ENCODE results near the gene SGMS1. TPM values are rescaled to one million over a fixed set of nuclear protein-coding genes. Genes with fewer than 3 reads are reported as not detected.

Gene SGMS1
- polyA plus RNA-seq, 1 of the 3 experiments (the other 2 are of a cell fraction) = 6.3 TPM

DNA sequence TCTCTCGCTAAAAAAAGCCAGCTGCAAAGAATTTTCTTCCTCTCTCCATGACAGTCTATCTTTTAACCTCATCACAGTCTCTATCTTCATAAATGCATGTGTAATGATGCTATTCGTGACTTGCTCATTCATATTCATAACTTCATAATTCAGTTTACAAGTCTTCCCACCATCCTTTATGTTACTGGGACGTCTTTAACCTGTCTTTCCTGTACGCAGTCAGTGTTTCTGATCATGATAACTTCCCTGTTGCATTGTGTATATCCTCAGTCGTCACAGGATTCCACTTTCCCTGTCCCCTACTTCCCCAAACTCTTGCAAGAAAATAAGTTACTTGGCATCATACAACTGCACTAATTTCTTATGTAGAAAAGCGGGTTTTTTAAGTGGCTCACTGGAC, 206.9 kb downstream of the SGMS1 start:
- Histone ChIP-seq H3K9me3 (no peaks in the 10 kb centered on the region), H3K4me3 (ENCODE audit: low read depth in 2 of 2, low read length in 1 of 2) (peak overlapping the region; percentile 42 to 67; a peak in 3 of 4 replicates), H3K79me2 (ENCODE audit: insufficient read depth) (peaks cover 58% of the 10 kb centered on the region), H3K4me2 (peak overlapping the region; percentile 85), H3F3A (replicated peaks; ENCODE audit: insufficient read depth) (no peaks in the 10 kb centered on the region), H3K27ac (ENCODE audit: low read depth in 2 of 2, low read length in 1 of 2) (no peak overlapping the region), H4K20me1 (ENCODE audit: insufficient read depth) (peaks cover 9% of the 10 kb centered on the region; the same call in 1 of the 2 replicates), H3K4me1 (ENCODE audit: control insufficient read depth in 1 of 2, insufficient read depth in 2 of 2, low read depth in 1 of 2, low read length in 1 of 2) (peaks cover 5 to 6% of the 10 kb centered on the region in 2 experiments; a peak in 1 of 4 replicates), H2AFZ (ENCODE audit: low read depth) (no peak overlapping the region), H3K36me3 (replicated peaks in 1 of 2; ENCODE audit: control insufficient read depth in 1 of 2, insufficient read depth in 2 of 2, low read length in 1 of 2) (no peaks in the 10 kb centered on the region), H3K27me3 (ENCODE audit: insufficient read depth) (no peaks in the 10 kb centered on the region), H3K9me2 (no peaks in the 10 kb centered on the region), H3K9ac (no peak overlapping the region; the same call in 1 of the 2 replicates)
- DNase-seq = no peak
- ChIA-PET CTCF (no interaction called here), POLR2A (no interaction called here)
- 88% methylated on average over 6 of the region's 6 CpGs for WGBS (ENCODE audit: low lambda C conversion rate)
- TF ChIP-seq EZH2phosphoT487 (IDR thresholded peaks at IDR 0.05; ENCODE audit: borderline replicate concordance, low read depth) = no peak
- no peak for TF ChIP-seq RFX5 (IDR thresholded peaks at IDR 0.05; ENCODE audit: low read length)
- no peak for TF ChIP-seq TCF12 (IDR thresholded peaks at IDR 0.05)
- no peak for TF ChIP-seq RCOR1 (IDR thresholded peaks at IDR 0.05; ENCODE audit: low read length)
- TF ChIP-seq, protein P1, sequence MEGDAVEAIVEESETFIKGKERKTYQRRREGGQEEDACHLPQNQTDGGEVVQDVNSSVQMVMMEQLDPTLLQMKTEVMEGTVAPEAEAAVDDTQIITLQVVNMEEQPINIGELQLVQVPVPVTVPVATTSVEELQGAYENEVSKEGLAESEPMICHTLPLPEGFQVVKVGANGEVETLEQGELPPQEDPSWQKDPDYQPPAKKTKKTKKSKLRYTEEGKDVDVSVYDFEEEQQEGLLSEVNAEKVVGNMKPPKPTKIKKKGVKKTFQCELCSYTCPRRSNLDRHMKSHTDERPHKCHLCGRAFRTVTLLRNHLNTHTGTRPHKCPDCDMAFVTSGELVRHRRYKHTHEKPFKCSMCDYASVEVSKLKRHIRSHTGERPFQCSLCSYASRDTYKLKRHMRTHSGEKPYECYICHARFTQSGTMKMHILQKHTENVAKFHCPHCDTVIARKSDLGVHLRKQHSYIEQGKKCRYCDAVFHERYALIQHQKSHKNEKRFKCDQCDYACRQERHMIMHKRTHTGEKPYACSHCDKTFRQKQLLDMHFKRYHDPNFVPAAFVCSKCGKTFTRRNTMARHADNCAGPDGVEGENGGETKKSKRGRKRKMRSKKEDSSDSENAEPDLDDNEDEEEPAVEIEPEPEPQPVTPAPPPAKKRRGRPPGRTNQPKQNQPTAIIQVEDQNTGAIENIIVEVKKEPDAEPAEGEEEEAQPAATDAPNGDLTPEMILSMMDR (IDR thresholded peaks at IDR 0.05) = no peak
- no peak for TF ChIP-seq ELF1 (IDR thresholded peaks at IDR 0.05)
- TF ChIP-seq SMC3 (IDR thresholded peaks at IDR 0.05; ENCODE audit: low read depth, low read length) = no peak
- TF ChIP-seq RXRA (IDR thresholded peaks at IDR 0.05; ENCODE audit: borderline replicate concordance, low read depth) = no peak
- no peak for TF ChIP-seq MAX (IDR thresholded peaks at IDR 0.05; ENCODE audit: low read depth)
- no peak for TF ChIP-seq IRF3 (IDR thresholded peaks at IDR 0.05; ENCODE audit: low read depth, low read length)
- no peak for TF ChIP-seq TEAD4 (IDR thresholded peaks at IDR 0.05; ENCODE audit: borderline replicate concordance, insufficient read depth)
- TF ChIP-seq NRF1 (IDR thresholded peaks at IDR 0.05; ENCODE audit: low read depth, low read length) = no peak
- TF ChIP-seq, protein P2, sequence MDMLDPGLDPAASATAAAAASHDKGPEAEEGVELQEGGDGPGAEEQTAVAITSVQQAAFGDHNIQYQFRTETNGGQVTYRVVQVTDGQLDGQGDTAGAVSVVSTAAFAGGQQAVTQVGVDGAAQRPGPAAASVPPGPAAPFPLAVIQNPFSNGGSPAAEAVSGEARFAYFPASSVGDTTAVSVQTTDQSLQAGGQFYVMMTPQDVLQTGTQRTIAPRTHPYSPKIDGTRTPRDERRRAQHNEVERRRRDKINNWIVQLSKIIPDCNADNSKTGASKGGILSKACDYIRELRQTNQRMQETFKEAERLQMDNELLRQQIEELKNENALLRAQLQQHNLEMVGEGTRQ (IDR thresholded peaks at IDR 0.05; ENCODE audit: borderline replicate concordance, low read depth, low read length) = no peak
- TF ChIP-seq MXI1 (IDR thresholded peaks at IDR 0.05; ENCODE audit: low read depth, low read length) = no peak
